Activated naive CD4-positive, alpha-beta T cell treated with anti-CD3 and anti-CD28 coated beads, Interleukin-2, amount 10 ng/mL, durations not matched to agents 7 days and 5 days (primary cell): ENCODE results near the gene WDR90.

ENCODE experiments used
- CTCF ChIA-PET: fragments of 350-600 bp; sonication (Branson Sonifier 250); formaldehyde crosslinking; loops from one replicate; lab custom pipeline; 2021; ENCODE audit warnings: antibody characterized with exemption; lab: Charles Lee
- DNase-seq: peaks from one replicate; pipeline ENCODE4 v3.0.0-alpha.2; 2020
- H3K27ac Mint-ChIP-seq: one replicate; pipeline ENCODE4 v1.8.0; 2021; ENCODE audit warnings: mild to moderate bottlenecking, moderate library complexity, mixed read lengths
- H3K27me3 Mint-ChIP-seq: one replicate; pipeline ENCODE4 v1.8.0; 2021; ENCODE audit warnings: mild to moderate bottlenecking, mixed read lengths
- H3K36me3 Mint-ChIP-seq: one replicate; pipeline ENCODE4 v1.8.0; 2021; ENCODE audit warnings: mixed read lengths
- H3K4me1 Mint-ChIP-seq: one replicate; pipeline ENCODE4 v1.8.0; 2021; ENCODE audit warnings: mixed read lengths
- H3K4me3 Mint-ChIP-seq: one replicate; pipeline ENCODE4 v1.8.0; 2021; ENCODE audit warnings: mild to moderate bottlenecking, moderate library complexity, mixed read lengths
- H3K9me3 Mint-ChIP-seq: one replicate; pipeline ENCODE4 v1.8.0; 2021; ENCODE audit warnings: mixed read lengths

WDR90 gene

DNA sequence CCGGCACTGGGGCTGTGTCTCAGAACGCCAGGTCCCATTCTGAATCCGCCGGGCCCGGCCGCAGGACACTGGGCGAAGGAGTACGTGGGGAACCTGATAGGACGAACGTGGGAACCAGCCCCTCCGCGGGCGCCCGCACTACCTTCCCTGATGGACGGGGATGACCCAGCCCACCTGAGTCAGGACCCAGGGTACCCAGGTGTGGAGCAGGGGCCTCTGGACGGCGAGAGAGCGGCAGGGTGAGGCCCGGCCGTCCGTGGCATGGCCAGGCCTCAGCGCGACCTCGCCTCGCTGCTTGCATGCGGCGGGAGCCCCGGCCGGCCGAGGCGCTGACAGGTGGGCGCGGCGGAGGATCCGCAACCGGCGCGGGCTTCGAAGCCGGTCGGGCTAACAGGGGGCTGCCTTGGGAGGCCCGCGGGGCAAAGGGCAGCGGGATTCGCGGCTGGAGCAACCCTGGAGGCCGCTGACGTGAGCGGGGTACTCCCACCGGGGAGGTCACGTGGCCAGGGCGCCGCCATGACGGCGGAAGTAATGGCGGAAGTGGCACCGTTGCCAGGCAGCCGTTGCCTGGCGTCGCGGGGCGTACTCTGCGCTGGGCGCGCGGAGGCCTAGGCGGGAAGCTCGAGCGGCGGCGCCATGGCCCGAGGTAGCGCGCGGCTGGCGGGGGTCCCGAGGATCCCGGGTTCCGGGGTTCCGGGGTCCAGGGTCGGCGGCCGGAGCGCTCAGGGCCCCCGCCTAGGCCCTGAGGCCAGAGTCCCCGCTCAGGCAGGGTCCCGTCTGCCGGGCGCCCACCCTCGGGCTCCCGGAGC is at the start of gene WDR90:
WDR90 (plus strand) TSS at position 585 of the 809 bp plus-strand sequence; CDS start at position 637, 52 bp downstream.
- H3K27me3 Mint-ChIP-seq, result no peaks in the 10 kb centered on the region
- H3K4me3 Mint-ChIP-seq, result peak within 1 kb of the TSS; percentile 75
- peak within 1 kb of the TSS; percentile 81 for H3K27ac Mint-ChIP-seq
- H3K36me3 Mint-ChIP-seq, result peaks cover 1% of the 10 kb centered on the region
- no peaks in the 10 kb centered on the region for H3K9me3 Mint-ChIP-seq
- DNase-seq, result peak; percentile 96
- peaks cover 21% of the 10 kb centered on the region for H3K4me1 Mint-ChIP-seq
- CTCF ChIA-PET, result interaction anchor here (0.7 kb wide), 1 partner anchor 13 kb away, joined by 3 read pairs; the partner anchor contains the start of gene METTL26

- H3K36me3 Mint-ChIP-seq, result peaks cover 15% of the 10 kb centered on the region
- no peaks in the 10 kb centered on the region for H3K4me1 Mint-ChIP-seq
- CTCF ChIA-PET, result interaction anchor here (1.1 to 1.6 kb wide), 3 partner anchors 9 to 24 kb away, joined by 3 to 6 read pairs (median 4); no protein-coding TSS in a partner anchor
- no peak for DNase-seq
- no peaks in the 10 kb centered on the region for H3K9me3 Mint-ChIP-seq
- no peaks in the 10 kb centered on the region for H3K27me3 Mint-ChIP-seq
- H3K4me3 Mint-ChIP-seq, result no peak overlapping the region
- no peak overlapping the region for H3K27ac Mint-ChIP-seq
Observed at GRCh38 chr16:600781-601180, 48.4 kb upstream of the WDR90 start.

GRCh38 chr16:603933-604332 is 45.2 kb upstream of the WDR90 start:
- Mint-ChIP-seq H3K4me1 (no peaks in the 10 kb centered on the region), H3K36me3 (peaks cover 3% of the 10 kb centered on the region), H3K27me3 (no peaks in the 10 kb centered on the region), H3K27ac (no peak overlapping the region), H3K4me3 (no peak overlapping the region), H3K9me3 (no peaks in the 10 kb centered on the region)
- no peak for DNase-seq
- CTCF ChIA-PET, result no interaction called here

DNA sequence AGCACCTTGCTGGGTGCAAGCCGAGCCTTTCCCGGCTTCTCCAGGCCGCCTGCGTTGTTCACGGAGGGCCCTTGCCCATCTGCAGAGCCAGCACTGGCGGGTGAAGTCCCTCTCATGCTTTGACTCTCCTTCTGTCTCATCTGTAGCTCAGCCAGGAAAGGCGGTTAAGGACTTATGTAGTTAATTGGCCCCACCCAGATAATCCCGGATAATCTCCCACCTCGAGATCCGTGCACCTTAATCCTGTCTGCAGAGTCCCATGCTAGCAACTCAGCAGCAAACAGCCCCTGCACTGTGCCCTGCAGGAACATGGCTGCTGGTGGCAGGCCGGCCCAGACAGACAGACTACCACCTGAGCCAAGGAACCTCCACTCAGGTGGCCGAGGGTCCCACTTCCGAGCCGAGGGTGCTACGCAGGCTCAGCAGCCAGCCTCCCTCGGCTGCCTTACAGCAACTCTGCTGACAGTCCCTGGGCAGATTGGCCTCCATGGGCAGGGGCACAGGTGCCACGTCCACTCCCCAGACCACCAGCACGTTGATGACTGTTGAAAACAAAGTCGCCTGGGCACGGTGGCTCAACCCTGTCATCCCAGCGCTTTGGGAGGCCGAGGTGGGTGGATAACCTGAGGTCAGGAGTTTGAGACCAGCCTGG is 42.4 kb upstream of the WDR90 start:
- no peak for DNase-seq
- no peaks in the 10 kb centered on the region for H3K36me3 Mint-ChIP-seq
- H3K27me3 Mint-ChIP-seq, result no peaks in the 10 kb centered on the region
- H3K4me3 Mint-ChIP-seq, result no peak overlapping the region
- H3K9me3 Mint-ChIP-seq, result no peaks in the 10 kb centered on the region
- CTCF ChIA-PET, result no interaction called here
- no peaks in the 10 kb centered on the region for H3K4me1 Mint-ChIP-seq
- no peak overlapping the region for H3K27ac Mint-ChIP-seq

DNA sequence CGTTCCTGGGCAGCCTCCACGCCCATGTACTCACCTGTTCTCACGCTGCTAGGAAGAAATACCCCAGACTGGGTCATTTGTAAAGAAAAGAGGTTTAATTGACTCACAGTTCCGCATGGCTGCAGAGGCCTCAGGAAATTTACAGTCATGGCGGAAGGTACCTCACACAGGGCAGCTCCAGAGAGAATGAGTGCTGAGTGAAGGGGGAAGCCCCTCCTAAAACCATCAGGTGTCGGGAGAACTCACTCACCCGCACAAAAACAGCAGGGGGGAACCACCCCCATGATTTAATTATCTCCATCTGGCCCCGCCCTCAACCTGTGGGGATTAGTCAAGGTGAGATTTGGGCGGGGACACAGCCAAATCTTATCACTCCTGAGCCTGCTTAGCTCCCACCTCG is 41.1 kb upstream of the WDR90 start:
- no peaks in the 10 kb centered on the region for H3K9me3 Mint-ChIP-seq
- DNase-seq, result no peak
- H3K27ac Mint-ChIP-seq, result no peak overlapping the region
- CTCF ChIA-PET, result no interaction called here
- H3K4me3 Mint-ChIP-seq, result no peak overlapping the region
- H3K4me1 Mint-ChIP-seq, result no peaks in the 10 kb centered on the region
- no peaks in the 10 kb centered on the region for H3K36me3 Mint-ChIP-seq
- H3K27me3 Mint-ChIP-seq, result no peaks in the 10 kb centered on the region

GRCh38 chr16:609316-609715 is 39.8 kb upstream of the WDR90 start:
- no peaks in the 10 kb centered on the region for H3K27me3 Mint-ChIP-seq
- DNase-seq, result no peak
- no peaks in the 10 kb centered on the region for H3K36me3 Mint-ChIP-seq
- CTCF ChIA-PET, result interaction anchor here (1.7 kb wide), 1 partner anchor 8 kb away, joined by 6 read pairs; no protein-coding TSS in a partner anchor
- H3K9me3 Mint-ChIP-seq, result no peaks in the 10 kb centered on the region
- H3K4me1 Mint-ChIP-seq, result no peaks in the 10 kb centered on the region
- H3K27ac Mint-ChIP-seq, result no peak overlapping the region
- H3K4me3 Mint-ChIP-seq, result no peak overlapping the region

GRCh38 chr16:609984-610383 is 39.2 kb upstream of the WDR90 start:
- Mint-ChIP-seq H3K9me3 (no peaks in the 10 kb centered on the region), H3K4me1 (no peaks in the 10 kb centered on the region), H3K27me3 (no peaks in the 10 kb centered on the region)

DNA sequence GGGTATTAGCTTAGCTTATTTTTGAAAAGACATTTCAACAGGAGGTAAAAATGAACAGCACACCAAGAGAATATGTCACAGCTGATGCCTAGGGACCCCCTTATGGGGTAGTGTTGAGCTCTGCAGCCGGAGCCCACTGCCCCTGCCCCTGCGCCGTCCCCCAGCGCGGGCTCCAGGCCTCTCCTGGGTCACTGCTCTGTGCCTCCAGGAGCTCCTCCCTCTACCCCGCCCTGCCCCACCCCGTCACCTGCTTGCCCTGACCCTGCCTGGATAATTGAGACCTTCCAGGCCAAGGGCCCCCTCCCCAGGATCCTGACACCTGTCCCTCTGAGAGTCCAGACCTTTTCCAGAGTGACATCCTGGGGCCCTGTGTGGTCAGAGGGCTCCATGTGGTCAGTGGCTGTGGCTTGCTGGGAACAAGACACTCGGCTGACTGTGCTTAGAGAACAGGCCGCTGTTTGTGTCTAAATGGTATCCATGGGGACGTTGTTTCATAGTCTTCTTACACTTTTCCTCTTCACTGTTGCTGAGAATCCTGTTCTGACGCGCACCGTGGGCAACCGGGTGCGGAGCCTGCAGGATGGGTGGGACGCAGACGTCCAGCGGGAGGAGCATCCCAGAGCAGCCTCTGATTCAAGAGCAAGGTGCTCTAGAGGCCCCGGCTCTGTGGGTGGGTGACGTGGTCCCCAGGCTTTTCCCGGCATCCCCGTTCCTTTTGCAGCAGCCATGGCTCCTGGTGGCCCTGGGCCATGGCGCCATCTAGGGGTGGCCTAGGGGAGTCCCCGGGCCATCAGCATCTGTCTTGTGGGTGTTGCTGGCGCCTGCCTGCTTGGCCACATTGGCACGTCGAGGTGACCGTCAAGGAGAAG is 38.4 kb upstream of the WDR90 start:
- no peaks in the 10 kb centered on the region for H3K9me3 Mint-ChIP-seq
- no peak overlapping the region for H3K4me3 Mint-ChIP-seq
- CTCF ChIA-PET, result interaction anchor here (1.7 kb wide), 1 partner anchor 10 kb away, joined by 6 read pairs; no protein-coding TSS in a partner anchor
- no peaks in the 10 kb centered on the region for H3K4me1 Mint-ChIP-seq
- no peak overlapping the region for H3K27ac Mint-ChIP-seq
- peak; percentile 58 for DNase-seq
- no peaks in the 10 kb centered on the region for H3K27me3 Mint-ChIP-seq
- H3K36me3 Mint-ChIP-seq, result no peaks in the 10 kb centered on the region

More at GRCh38 chr16:609984-610383, 39.2 kb upstream of the WDR90 start:
- no peak overlapping the region for H3K4me3 Mint-ChIP-seq
- CTCF ChIA-PET, result interaction anchor here (1.7 kb wide), 1 partner anchor 9 kb away, joined by 6 read pairs; no protein-coding TSS in a partner anchor
- H3K36me3 Mint-ChIP-seq, result no peaks in the 10 kb centered on the region
- no peak for DNase-seq
- no peak overlapping the region for H3K27ac Mint-ChIP-seq

DNA sequence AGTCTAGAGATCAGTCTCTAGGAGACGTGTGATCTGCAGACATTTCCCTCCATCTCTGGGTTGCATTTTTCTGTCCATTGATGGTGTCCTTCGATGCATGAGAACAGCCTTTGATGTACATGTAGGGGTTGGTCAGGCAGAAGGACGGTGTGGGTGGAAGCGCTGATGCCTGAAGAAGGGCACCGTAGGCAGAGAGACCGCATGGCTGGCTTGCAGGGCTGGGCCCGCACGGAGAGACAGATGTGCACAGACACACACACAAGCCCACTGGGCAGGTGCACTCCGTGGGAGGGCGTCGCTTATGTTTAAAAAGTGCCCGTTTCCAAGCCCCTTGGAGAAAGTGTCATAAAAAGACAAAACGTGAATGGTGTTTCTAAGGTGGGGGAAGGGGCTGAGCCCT is 34.0 kb upstream of the WDR90 start:
- no peaks in the 10 kb centered on the region for H3K4me1 Mint-ChIP-seq
- H3K36me3 Mint-ChIP-seq, result no peaks in the 10 kb centered on the region
- no peaks in the 10 kb centered on the region for H3K27me3 Mint-ChIP-seq
- CTCF ChIA-PET, result no interaction called here
- no peak overlapping the region for H3K4me3 Mint-ChIP-seq
- DNase-seq, result no peak
- H3K9me3 Mint-ChIP-seq, result no peaks in the 10 kb centered on the region
- H3K27ac Mint-ChIP-seq, result no peak overlapping the region

- no peak overlapping the region for H3K4me3 Mint-ChIP-seq
- DNase-seq, result no peak
- no peaks in the 10 kb centered on the region for H3K4me1 Mint-ChIP-seq
- CTCF ChIA-PET, result no interaction called here
- no peak overlapping the region for H3K27ac Mint-ChIP-seq
- no peaks in the 10 kb centered on the region for H3K27me3 Mint-ChIP-seq
- H3K36me3 Mint-ChIP-seq, result no peaks in the 10 kb centered on the region
- no peaks in the 10 kb centered on the region for H3K9me3 Mint-ChIP-seq
Observed at GRCh38 chr16:616733-617586, 32.2 kb upstream of the WDR90 start.

DNA sequence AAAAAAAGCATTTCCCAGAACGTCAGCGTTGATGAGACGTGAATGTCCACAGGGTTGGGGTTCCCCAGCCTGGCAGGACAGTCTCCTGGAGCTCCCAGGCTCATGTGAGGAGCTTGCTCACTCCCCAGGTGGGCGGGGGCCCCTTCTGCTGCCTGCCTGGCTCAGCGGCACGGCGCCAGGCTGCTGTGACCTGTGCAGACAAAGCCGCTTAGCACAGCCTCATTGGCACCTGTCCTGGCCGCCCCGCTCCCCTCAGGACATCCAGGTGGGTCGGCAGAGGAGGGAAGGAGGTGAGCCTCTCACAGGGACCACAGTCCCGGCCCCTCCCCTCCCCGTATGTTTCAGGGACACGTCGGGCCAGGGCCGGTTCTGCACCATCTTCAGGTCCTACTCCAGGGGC is 31.3 kb upstream of the WDR90 start:
- Mint-ChIP-seq H3K4me3 (no peak overlapping the region), H3K9me3 (no peaks in the 10 kb centered on the region), H3K4me1 (no peaks in the 10 kb centered on the region), H3K27me3 (no peaks in the 10 kb centered on the region), H3K36me3 (no peaks in the 10 kb centered on the region), H3K27ac (no peak overlapping the region)
- CTCF ChIA-PET, result no interaction called here
- DNase-seq, result no peak

DNA sequence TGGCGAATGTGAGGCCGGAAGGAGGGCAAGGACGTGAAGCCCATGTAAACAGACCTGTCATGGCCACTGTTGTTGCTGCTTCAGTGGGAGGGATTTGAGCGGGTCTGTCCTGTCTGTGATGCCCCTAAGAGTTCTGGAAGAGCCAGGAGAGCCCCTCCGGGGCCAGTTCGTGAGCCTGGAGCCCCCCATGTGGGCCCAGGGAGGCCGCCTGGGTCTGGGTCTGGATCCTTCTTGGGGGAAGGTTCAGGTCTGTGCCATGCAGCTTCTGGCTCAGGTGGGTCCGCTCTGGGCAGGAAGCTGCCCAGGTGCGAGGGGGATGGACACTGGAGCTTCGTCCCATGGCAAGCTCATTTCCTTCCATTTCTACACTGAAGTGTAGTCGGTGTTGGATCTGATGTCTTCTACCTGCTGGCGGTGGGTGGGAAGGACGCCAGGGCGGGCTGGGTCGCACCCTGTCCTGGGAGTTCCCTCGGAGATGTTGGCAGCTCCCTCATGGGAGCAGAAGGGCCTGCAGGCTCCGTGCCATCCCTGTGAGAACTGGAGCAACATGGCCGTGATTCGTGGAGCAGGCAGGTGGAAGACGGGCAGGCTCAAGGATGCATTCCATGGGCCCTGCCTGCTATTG is 29.6 kb upstream of the WDR90 start:
- no peak overlapping the region for H3K4me3 Mint-ChIP-seq
- no peaks in the 10 kb centered on the region for H3K4me1 Mint-ChIP-seq
- no peaks in the 10 kb centered on the region for H3K36me3 Mint-ChIP-seq
- DNase-seq, result no peak
- H3K27me3 Mint-ChIP-seq, result no peaks in the 10 kb centered on the region
- no peaks in the 10 kb centered on the region for H3K9me3 Mint-ChIP-seq
- no peak overlapping the region for H3K27ac Mint-ChIP-seq
- CTCF ChIA-PET, result no interaction called here
